CMK (cell line): ENCODE data around the gene NCKIPSD.
A peak's percentile ranks its signal among the peaks of the same experiment; 100 is the strongest.

Experiments used
- DNase-seq: peaks from one replicate; pipeline ENCODE4 v3.0.0-alpha.2; 2010; ENCODE audit warnings: low read depth

NCKIPSD gene

DNA sequence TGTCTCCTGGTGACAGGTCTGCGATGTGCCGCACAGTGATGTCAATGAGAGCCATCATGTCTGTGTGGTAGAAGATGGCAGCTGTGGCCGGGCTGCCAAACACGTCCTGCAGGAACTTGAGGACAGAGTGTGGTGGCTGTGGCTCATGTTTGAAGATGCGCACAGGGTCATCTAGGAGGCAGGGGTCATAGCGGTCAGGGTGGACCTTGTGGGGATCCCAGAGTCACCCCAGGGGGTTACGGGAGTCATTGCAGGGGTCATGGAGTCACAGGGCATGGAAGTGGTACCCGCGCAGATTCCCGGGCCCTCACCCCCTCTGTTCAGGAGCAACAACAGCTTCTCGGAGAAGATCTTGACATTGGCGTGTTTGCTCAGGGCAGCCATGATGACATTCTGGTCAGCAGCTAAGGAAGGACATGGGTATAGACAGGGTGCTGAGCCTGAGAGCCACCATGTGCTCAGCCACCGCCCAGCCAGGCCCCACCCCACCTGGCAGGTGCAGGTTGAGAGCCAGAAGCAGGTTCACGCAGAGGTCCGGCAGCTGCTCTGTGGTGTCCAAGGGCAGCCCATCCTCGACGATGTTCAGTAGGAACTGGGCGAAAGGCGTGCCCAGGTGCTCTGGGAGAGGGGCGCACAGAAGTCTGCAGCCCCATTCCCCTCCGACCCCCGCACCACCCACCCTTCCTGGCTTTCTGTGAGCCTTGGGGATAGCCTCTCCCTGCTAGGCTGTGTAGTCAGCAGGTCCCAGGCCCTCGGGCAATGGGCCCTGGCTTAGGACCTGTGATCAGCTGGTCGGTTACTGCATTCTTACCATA lies 6.9 kb downstream of the NCKIPSD start:
- no peak for DNase-seq

DNA sequence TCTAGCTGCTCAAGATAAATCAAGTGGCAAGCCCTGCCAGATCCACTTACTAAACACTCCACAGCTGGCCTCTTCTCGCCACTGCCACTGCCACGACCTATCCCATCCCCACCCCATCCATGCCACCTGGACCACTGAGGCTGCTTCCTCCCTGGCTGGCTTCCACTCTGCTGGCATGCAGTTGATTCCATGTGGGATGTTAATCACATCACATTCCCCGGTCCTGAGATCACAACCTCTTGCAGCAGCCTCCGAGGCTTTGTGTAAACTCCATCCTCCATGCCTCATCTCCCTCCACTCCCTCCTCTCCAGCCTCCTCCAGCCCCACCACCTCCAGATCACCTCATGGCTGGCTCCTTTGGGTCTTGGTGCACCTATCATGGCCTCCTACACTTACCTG lies 7.7 kb downstream of the NCKIPSD start:
- no peak for DNase-seq

DNA sequence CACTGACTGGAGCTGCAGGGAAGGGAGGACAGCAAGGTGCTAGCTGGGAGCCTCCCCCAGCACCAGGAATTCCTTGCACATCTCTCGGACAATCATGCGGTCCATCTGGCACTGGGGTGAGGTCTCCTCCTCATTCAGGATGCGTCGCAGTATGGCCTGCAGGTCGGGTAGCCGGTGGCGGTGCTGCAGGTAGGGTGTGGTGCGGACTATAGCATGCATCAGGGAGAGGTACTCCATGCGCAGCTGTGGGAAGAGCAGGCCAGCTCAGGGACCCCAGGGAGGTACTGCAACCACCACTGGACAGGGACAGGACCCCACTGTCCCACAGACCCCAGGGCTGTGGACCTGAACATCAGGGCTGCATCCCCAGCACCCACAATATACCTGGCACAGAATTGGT lies 11.2 kb downstream of the NCKIPSD start:
- DNase-seq, result no peak

DNA sequence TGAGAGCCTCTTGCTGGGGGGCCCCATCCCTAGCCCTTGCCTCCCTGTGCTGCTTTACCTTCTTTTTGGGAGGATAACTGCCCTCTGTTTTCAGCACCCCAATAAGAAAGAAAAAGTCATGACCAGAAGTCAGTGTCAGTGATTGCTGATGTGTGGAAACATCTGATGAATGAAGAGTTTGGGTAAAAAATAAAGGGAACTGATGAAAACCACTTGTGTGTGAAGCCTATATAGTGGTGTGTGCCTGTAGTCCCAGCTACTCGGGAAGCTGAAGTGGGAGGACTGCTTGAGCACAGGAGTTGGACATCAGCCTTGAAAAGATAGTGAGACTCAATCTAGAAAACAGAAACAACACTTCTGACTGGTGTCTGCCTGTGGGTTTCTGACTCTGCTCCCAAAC lies 13.2 kb downstream of the NCKIPSD start:
- DNase-seq, result no peak

DNA sequence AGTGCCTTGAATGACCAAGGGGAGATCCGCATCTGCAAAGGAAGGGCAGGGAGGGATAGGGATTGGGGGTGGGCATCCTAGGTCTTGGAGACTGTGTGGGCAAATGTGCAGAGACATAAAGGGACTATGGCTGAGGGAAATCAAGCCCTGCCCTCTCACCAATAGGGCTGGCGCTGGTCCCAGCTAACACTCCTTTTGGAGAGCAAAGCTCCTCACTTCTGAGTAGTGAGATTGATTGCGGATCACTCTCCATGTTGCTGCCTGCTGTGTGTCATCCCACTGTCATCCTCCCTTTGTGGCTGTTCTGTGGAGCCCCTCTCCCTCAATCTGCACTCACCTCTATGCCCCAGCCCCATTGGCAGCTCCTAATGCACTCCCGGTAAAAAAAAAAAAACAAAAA lies 20.8 kb downstream of the NCKIPSD start:
- no peak for DNase-seq

DNA sequence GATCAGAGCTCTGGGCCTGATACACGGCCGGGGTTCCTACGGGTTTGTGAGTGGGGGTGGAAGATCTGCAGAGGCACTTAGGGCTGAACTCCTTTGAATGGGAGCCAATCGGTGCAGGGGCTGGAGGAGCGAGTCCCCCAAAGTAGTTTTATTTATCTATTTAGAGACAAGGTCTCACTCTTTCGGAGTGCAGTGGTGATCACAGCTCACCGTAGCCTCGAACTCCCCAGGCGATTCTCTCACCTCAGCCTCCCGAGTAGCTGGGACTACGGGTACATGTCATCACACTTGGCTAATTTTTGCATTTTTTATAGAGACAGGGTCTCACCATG lies 21.4 kb downstream of the NCKIPSD start:
- DNase-seq, result no peak

DNA sequence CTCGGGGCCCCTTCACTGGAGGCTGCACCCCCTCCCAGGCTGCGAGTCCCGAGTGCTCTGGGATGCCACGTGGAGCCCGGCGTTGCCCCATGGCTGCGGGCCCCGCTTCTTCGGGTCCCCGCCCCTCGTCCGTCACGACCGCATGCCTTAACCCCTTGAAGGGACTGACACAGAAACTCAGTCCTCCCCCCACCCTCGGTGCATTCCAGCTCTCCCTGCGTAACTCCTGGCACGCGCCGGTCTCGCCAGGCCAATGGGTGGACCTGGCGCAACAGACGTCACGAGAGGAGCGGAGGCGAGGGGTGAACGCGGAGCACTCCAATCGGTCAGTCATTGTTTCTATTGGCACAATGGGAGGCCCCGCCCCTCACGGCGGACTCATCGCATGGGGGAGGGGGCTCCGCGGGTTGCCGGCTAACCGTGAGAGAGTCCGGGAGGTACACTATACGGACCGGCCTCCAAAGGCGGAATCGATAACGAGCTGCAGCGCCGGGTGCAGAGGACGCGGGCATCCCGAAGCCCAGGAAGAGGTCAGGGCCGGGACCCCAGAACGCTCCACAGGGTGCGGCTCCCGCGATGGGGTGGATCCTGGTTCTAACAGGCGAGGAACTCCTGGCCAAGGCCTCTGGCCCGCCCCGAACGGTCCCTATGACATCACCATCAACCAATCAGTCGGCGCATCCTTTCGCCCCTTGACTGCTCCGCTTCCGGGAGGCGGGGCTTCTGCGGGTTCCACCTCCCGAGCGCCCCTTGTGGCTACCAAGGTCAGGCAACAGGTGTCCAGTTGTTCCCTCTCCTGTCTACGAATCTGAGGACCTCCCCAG lies 22.0 kb downstream of the NCKIPSD start:
- DNase-seq, result peak; percentile 96

DNA sequence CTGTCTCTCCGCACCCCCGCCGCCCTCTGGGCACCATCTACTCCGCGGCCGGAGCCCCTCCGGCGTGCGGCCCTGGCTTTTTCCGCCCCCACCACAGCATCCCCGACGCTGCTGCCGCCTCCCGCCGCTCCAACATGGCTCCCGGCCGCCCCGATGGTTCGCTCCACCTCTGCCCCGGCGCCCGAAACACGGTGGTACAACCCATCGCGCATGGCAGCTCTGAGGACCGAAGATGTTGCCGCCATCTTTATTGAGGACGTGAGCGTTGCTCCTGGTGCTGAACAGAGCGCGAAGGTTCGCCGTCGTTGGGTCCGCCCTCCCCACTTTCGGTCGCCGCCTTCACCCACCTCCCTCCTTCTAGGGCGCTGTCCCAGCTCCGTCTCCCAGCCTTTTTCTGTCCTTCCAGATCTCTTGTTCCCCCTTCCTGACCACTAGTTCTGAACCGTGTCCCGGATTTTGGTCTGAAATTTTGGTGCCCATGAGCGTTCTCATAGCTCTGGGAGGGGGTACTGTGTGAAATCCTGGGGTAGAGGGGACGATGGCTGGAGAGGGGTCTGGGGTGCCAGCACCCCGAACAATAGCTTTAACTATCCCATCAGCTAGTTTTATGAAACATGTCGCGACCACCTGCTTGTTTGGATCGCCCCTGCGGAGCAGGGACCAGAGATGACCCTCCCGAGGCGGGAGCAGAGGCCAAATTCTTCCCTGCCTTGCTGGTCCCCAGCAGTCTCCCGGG lies 22.8 kb downstream of the NCKIPSD start, which contains the start of gene CELSR3:
Gene CELSR3 (minus strand): TSS at position 134 of the 736 bp plus-strand sequence. CDS start 252 bp downstream, outside the sequence.
- DNase-seq, result no peak

DNA sequence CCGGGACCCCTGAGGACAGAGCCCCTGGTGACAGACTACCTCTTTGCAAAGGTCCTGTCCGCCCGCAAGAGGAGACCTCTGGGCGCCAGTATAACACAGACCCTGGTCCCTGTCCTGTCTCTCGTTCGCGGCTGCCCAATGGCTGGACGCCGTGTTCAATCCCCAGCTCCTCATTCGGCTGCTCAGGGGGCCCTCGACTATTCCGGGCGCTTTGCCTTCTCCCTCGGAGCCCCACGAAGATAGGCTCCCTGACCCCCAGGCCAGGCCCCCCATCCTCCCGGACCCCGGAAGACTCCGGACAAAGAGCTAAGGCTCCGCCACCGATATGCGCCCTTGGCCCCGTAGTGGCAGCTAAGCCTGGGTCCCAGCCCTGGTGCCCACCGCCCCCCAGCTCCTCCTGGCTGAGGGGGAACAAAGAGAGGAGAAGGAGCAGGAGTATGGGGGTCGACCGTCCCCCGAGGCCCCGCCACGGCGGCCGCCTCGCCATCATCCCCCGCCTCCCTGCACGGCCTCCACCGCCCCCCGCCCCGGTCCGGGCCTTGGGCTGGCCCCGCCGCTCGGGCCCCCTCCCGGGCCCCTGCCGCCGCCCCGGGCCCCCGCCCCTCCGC lies 23.5 kb downstream of the NCKIPSD start:
- no peak for DNase-seq

DNA sequence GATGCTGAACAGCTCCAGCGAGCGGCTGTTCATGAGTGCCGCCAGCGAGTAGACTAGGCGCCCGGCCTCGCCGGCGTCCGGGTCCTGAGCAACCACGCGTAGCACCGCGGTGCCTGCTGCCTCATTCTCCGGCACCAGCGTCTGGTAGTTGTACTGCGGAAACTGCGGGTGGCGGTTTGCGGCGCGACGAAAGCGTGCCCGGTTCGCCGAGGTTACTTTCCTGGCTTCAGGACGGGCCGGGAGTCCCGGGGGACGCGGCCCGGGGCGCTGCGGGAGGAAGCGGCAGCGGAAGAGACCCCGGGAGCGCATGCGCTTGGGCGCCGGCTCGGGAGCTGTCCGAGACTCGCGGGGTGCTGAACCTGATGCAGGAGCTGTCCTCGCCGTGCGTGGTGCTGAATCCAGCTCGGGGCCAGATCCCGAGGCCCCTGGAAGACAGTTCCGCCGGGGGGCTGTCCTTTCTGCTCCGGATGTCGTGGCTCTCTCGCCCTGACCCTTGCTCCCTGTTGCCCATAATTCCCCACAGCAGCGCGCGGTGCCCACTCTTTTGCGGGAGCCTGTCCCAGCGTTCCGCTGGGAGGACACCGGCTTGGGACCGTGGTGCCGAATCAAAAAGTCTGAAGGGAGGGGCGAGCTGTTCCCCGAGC lies 24.1 kb downstream of the NCKIPSD start:
- no peak for DNase-seq

DNA sequence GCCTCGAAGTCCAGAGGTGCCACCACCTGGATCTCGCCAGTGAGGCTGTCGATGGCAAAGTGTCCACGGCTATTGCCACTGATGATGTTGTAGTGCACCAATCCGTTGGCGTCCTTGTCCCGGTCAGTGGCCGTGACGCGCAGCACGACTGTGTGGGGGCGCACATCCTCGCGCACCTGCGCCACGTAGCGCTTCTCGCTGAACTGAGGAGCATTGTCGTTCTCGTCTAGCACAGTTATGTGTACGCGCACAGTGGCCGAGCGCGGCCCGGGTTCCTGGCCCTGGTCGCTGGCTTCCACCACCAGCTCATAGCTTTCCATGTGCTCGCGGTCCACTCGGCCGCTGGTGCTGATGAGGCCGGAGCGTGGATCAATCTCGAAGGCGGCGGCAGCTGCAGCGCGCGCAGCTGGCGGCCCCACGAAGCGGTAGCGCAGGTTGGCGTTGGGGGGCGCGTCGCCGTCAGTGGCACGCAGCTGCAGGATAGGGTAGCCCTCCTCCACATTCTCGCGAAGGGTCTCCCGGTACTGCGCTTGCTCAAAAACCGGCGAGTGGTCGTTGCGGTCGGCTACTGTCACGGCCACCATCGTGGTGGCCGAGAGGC lies 24.8 kb downstream of the NCKIPSD start:
- no peak for DNase-seq

DNA sequence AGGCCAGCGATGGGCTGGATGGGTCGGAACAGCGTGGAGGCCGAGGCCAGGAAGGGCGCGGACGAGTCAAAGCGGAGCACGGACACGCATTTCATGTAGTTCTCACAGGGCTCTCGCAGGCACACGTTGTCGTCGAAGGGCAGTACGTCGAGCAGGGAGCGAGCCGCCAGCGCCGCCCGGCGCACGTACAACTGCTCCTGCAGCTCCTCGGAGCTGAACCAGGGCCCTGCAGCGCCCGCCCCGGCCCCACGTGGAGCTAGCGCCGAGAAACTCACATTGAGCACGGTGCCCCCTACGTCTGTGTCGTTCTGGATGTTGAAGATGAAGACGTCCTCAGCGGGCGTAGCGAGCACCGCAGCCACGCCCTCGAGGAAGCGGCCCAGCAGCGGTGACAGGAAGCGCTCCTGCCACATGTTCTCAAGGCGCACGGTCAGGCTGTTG lies 28.9 kb downstream of the NCKIPSD start:
- peak; percentile 45 for DNase-seq

DNA sequence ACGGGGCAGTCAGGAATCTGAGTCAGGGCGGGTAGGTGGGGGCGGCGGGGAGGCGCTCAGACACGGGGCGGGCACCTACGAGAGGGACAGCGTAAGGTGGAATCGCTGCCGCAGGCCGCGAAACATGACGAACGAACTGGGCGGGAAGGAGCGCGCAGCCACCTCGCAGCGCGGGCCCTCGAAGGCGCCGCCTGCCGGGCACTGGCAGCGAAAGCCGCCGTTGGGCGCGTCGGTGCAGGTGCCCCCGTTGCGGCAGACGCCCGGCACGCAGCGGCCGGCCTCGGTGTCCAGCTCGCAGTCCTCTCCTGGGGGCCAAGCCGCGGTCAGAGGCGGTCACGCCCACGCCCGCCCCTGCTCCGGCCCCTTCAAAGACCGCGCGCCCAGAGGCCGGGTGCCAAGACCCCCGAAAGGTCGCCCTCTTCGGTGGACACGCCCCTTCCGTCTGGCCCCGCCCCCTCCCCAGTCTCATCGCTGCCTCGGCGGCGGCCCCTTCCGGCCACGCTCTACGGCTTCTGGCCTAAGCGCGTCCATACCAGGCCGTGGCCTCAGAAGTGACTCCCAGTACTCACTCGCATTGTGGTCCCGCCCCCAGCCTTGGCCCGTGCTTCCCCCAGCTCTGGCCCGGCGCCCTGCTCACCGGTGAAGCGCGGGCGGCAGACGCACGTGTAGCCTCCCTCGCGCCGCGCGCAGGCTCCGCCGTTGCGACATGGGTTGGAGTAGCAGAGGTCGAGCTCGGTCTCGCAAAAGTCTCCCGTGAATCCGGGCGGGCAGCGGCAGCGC lies 29.5 kb downstream of the NCKIPSD start:
- DNase-seq, result peak; percentile 81

DNA sequence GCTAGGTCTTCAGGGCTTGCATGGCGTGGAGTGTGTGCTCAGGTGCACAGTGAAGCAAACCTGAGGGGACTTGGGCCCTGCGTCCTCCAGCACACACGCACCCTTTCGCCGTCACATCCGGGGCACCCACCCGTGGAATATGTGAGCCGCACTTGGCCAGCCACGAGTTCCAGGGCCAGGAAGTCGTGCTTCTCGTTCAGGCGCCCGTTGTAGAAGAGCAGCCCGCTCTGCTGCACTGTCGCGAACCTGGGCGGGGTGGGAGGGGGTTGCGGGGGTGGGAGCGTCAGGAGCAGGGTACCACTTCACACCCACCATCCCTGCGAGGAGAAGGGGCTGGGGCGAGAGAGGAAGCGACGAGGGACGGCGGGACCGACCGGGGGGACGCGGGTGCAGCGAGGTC lies 30.1 kb downstream of the NCKIPSD start:
- DNase-seq, result no peak

DNA sequence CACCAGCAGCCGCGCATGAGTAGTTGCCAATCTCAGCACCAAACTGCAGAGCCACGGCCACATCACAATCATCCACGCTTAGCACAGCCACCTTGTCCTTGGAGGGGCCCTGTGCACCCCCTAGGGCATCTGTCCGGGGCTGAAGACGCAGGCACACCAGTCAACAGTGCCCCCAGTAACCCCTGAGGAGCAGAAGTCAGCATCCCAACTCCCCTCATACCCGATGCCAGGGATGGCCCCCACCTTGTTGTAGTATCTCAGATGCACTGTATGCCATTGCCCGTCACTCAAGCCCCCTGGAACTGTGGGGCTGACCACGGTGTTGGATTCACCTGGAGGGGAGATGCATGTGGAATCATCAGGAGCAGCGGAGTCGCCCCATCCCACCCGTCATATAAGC lies 30.7 kb downstream of the NCKIPSD start:
- no peak for DNase-seq

DNA sequence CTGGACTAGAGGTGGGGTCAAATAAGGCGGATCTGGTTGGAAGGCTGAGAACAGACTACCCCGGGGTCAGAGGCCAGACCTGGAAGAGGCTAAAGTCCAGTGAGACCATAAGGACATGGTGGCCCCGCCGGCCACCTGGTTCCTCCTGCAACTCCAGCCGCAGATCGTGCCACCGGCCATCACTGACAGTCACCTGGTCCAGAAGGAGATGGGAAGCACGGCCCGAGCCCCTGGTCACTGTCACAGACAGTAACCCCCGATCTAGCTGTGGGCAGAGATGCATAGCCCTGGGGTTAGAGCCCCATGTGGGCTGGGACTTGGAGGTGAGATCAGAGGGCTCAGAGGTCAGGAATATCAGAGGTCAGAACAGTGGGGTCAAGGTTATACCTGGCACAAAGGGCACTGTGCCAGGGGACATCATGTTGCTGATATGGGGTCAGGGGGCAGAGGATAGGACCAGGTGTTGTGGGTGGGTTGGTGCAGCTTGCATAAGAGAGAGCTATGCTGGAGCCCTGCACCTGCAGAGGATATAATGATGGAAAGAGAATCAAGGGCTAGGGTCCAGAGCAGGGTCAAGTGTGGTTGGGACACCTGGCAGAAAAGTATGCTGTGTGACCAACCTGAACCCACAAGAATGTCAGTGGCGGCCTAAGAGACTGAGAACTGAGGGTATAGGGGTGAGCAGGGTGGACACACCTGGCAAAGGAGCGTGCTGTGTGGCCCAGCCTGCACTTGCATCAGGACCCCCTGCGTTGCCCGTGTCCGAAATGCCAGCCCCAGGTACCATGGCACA lies 32.6 kb downstream of the NCKIPSD start:
- no peak for DNase-seq

DNA sequence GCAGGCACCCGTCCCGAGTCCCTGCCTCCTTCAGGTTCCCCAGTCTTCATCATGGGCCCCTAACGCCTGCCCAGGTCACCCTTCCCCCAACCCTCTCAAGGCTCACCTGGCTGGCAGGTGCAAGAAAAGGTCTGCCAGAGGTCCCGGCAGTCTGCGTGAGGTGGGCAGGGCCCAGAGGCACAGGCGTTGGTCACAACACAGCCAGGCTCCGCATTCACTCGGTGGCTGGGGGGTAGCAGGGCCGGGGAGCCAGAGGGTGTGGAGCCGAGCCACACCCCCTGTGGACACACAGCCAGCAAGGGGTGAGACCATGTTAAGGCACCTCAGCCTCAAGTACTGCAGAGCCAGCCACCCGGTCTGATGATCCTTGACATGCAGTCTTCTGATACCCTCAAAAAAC lies 33.9 kb downstream of the NCKIPSD start:
- no peak for DNase-seq

DNA sequence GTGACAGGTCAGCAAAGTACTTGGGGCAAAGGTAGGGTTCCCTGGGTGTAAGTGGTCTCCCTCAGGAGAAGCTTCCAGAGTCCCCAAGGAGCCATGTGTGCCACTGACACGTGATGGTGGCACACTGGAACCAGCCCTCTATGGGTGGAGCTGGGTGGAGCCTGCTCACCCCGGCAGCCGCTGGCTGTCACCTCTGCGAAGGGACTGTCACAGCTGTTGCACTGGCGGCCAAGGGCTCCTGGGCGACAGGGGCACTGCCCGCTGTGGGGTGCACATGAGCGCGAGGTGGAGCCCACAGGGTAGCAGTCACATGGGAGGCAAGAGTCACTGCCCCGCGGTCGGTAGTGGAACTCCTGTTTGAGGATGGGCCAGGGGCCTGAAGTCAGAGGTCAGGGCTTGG lies 35.0 kb downstream of the NCKIPSD start:
- DNase-seq, result no peak

DNA sequence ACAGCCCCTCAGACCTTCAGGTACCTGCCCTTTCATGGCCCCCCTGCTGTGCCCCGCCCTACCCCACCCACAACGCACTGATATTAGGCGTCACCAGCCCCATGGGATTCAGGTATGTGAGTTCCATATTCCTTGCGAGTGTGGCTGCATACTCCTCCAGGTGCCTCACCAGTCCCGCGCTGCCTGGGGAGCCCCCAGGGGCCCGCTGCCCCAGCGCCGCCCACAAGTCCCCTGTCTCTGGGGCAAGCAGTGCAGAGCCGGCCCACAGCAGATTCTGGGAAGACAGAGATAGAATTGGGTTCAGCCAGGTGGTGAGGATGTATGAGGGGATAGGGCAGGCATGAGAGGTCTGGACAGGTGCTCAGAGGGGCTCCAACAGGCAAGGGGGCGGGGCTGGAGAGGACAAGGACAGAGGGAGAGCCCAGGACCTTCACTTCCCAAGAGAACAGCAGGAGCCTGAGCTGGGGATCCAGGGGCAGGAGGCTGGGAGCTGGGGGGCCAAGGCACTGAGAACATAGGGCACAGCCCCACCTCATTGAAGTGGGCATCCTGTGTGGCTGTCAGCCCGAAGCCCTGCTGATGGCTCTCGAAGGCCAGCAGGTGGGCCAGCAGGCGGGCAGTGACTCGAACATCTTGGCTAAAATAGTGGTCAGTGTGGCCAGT lies 37.4 kb downstream of the NCKIPSD start:
- no peak for DNase-seq
